ENCODE measurements around the gene QSOX2. TPM values are rescaled to one million over a fixed set of nuclear protein-coding genes. Genes with fewer than 3 reads are reported as not detected.

QSOX2 gene
- polyA plus RNA-seq, 2 of the 4 experiments (the other 2 are of a cell fraction) = 22.3 to 30.2 TPM

DNA sequence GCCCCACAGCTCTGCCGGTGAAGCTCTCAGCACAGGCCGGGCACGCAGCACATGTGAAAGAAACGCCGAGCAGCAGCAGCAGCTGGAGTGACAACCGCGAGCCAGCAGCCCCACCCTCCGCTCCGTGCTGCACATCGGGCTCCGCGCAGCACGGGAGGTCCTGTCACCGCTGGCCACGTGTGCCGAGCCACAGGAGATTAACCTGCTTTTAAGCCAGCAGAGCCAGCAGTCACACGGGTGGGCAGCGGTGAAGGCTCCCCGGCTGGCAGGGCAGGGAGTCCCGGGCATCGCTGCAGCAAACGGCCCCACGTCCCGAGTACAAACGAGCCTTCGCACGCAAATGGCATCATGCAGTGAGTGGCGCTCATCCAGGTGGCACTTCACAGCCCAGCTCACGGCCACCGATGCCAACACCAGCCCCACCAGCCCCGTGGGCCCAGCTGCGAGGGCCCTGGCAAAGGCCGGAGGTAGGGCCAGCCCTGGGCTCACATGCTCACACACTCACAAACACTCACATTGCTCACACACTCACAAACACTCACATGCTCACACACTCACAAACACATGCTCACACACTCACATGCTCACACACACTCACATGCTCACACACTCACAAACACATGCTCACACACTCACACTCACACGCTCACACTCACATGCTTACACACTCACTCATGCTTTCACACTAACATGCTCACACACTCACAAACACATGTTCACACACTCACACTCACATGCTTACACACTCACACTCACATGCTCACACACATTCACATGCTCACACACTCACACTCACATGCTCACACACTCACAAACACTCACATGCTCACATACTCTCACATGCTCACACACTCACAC is 47.2 kb upstream of the QSOX2 start:
- ChIA-PET CTCF (interaction anchor here (0.7 to 1.3 kb wide), 3 partner anchors 9 to 195 kb away, joined by 3 read pairs; no protein-coding TSS in a partner anchor), POLR2A (no interaction called here)
- no peaks in the 10 kb centered on the region for H3K4me1 ChIP-seq
- TF ChIP-seq RCOR1 (IDR thresholded peaks at IDR 0.05; ENCODE audit: low read depth, low read length) (no peak), CHD4 (IDR thresholded peaks at IDR 0.05; ENCODE audit: borderline replicate concordance) (no peak), POLR2AphosphoS2 (conservative IDR thresholded peaks at IDR 0.05; ENCODE audit: low read length) (no peak), FOSB (CRISPR knock-in tag; IDR thresholded peaks at IDR 0.05) (no peak), RAD21 (conservative IDR thresholded peaks at IDR 0.05 in 1 of 2, IDR thresholded peaks at IDR 0.05 in 1 of 2) (no peak), BHLHE40 (IDR thresholded peaks at IDR 0.05; ENCODE audit: low read depth, low read length) (no peak), TP53 (CRISPR knock-in tag; IDR thresholded peaks at IDR 0.05) (no peak), ZFP36 (IDR thresholded peaks at IDR 0.05; ENCODE audit: borderline replicate concordance, partially characterized antibody) (no peak), RFX5 (IDR thresholded peaks at IDR 0.05) (no peak), CBX2 (IDR thresholded peaks at IDR 0.05; ENCODE audit: borderline replicate concordance, low read depth) (no peak), NR3C1 (IDR thresholded peaks at IDR 0.05) (no peak)
- TF ChIP-seq, protein P1, sequence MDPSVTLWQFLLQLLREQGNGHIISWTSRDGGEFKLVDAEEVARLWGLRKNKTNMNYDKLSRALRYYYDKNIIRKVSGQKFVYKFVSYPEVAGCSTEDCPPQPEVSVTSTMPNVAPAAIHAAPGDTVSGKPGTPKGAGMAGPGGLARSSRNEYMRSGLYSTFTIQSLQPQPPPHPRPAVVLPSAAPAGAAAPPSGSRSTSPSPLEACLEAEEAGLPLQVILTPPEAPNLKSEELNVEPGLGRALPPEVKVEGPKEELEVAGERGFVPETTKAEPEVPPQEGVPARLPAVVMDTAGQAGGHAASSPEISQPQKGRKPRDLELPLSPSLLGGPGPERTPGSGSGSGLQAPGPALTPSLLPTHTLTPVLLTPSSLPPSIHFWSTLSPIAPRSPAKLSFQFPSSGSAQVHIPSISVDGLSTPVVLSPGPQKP (IDR thresholded peaks at IDR 0.05; ENCODE audit: low read depth, low read length) = no peak
- TF ChIP-seq, protein P2, sequence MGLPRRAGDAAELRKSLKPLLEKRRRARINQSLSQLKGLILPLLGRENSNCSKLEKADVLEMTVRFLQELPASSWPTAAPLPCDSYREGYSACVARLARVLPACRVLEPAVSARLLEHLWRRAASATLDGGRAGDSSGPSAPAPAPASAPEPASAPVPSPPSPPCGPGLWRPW (IDR thresholded peaks at IDR 0.05) = no peak
- WGBS (ENCODE audit: missing lambda C conversion rate) = 63% methylated on average over 34 of the region's 34 CpGs
- no peak overlapping the region for H3K4me2 ChIP-seq
- H3K9me3 ChIP-seq = no peaks in the 10 kb centered on the region
- H3K27ac ChIP-seq = no peak overlapping the region
- ATAC-seq (no peak), DNase-seq (ENCODE audit: low read depth in 1 of 2, low spot score in 1 of 2) (no peak), FAIRE-seq (no peak)
- H3K4me3 ChIP-seq = no peak overlapping the region

DNA sequence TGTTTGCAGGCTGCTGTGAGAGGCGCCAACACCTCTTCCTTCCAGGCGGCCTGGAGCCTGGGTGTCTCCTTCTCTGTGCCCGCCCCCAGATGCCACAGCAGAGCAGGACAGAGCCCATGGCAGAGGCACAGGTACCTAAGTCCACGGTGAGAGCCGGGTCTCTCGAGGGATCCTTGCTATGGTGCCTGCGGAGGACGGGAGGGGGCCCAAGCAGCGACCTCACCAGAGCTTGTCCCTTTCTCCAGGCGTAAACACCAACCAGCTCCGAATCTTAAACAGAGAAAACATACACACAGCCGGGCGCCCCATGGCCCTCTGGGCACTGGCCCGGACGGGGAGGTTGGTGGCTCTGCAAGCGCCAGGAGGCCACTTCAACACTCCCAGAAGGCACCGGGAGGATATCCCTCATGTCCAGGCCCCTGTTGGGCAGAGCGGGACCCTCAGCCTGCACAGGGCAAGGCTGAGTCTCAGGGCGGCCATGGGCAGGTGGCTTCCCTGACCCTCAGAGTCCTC is 46.5 kb upstream of the QSOX2 start:
- CTCF ChIA-PET = interaction anchor here (0.7 to 1.3 kb wide), 4 partner anchors 8 to 194 kb away, joined by 3 read pairs; no protein-coding TSS in a partner anchor
- 80% methylated on average over 18 of the region's 19 CpGs for WGBS (ENCODE audit: missing lambda C conversion rate)
- FAIRE-seq (no peak), ATAC-seq (peak; percentile 6 to 8; a peak in 2 of 6 replicates), DNase-seq (ENCODE audit: low read depth in 1 of 2, low spot score in 1 of 2) (no peak)
- TF ChIP-seq HEYL (CRISPR knock-in tag; IDR thresholded peaks at IDR 0.05) (no peak), POLR2A (IDR thresholded peaks at IDR 0.05; ENCODE audit: low read length) (no peak), HMGXB4 (CRISPR knock-in tag; IDR thresholded peaks at IDR 0.05; ENCODE audit: borderline replicate concordance) (no peak), TP53 (CRISPR knock-in tag; IDR thresholded peaks at IDR 0.05) (no peak), RCOR1 (IDR thresholded peaks at IDR 0.05; ENCODE audit: low read depth, low read length) (no peak), EP300 (IDR thresholded peaks at IDR 0.05) (no peak), CBX2 (IDR thresholded peaks at IDR 0.05; ENCODE audit: borderline replicate concordance, low read depth) (no peak), RFX5 (IDR thresholded peaks at IDR 0.05) (no peak)
- TF ChIP-seq, protein P3, sequence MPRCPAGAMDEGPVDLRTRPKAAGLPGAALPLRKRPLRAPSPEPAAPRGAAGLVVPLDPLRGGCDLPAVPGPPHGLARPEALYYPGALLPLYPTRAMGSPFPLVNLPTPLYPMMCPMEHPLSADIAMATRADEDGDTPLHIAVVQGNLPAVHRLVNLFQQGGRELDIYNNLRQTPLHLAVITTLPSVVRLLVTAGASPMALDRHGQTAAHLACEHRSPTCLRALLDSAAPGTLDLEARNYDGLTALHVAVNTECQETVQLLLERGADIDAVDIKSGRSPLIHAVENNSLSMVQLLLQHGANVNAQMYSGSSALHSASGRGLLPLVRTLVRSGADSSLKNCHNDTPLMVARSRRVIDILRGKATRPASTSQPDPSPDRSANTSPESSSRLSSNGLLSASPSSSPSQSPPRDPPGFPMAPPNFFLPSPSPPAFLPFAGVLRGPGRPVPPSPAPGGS (IDR thresholded peaks at IDR 0.05) = no peak
- Histone ChIP-seq H3K27ac (no peak overlapping the region), H3K4me3 (no peak overlapping the region), H3K4me2 (no peak overlapping the region), H3K4me1 (no peaks in the 10 kb centered on the region), H3K9me3 (no peaks in the 10 kb centered on the region)
- POLR2A ChIA-PET = no interaction called here
